A673 (cell line): Measurements from ENCODE around the gene CRIP3. TPM values are rescaled to one million over a fixed set of nuclear protein-coding genes. Genes with fewer than 3 reads are reported as not detected.

Experiments used
- BruUV-seq: library from RNA; stranded (reverse); fragments of 400-500 nt; replicated peaks from 2 replicates; lab custom pipeline; 2021; lab: Mats Ljungman, UMichigan
- CTCF ChIA-PET: fragments of 300-600 bp; sonication (Branson Sonifier 250); formaldehyde crosslinking; loops from one replicate; lab custom pipeline; 2022; ENCODE audit warnings: antibody characterized with exemption; lab: Charles Lee
- POLR2A ChIA-PET: fragments of 300-600 bp; sonication (Branson Sonifier 250); formaldehyde crosslinking; loops from one replicate; lab custom pipeline; 2022; ENCODE audit warnings: antibody characterized with exemption; ENCODE audit not compliant: low non-redundant PET; lab: Charles Lee
- DNase-seq: peaks from one replicate; pipeline ENCODE4 v3.0.0-alpha.2; 2015; ENCODE audit warnings: low spot score
- H3K27ac ChIP-seq: fragments of 200-600 bp; sonication (generic); 2 replicates; pipeline ENCODE4 v1.5.1; 2016; ENCODE audit warnings: mixed run types, low read depth, mild to moderate bottlenecking, mixed read lengths, antibody characterized with exemption, low read length; ENCODE audit not compliant: poor library complexity, severe bottlenecking
- H3K27me3 ChIP-seq: fragments of 200-600 bp; sonication (generic); replicated peaks from 2 replicates; pipeline ENCODE4 v1.6.1; 2017; ENCODE audit warnings: mixed run types, low read depth, mild to moderate bottlenecking, mixed read lengths, antibody characterized with exemption, low read length; ENCODE audit not compliant: insufficient read depth, poor library complexity
- H3K36me3 ChIP-seq: fragments of 200-600 bp; sonication (generic); 2 replicates; pipeline ENCODE4 v1.6.1; 2016; ENCODE audit warnings: mixed run types, mild to moderate bottlenecking, mixed read lengths, antibody characterized with exemption, low read length; ENCODE audit not compliant: insufficient read depth, poor library complexity, severe bottlenecking
- H3K4me1 ChIP-seq: fragments of 200-600 bp; sonication (generic); 2 replicates; pipeline ENCODE4 v1.6.1; 2017; ENCODE audit warnings: mixed run types, mild to moderate bottlenecking, mixed read lengths, antibody characterized with exemption, low read length; ENCODE audit not compliant: insufficient read depth, poor library complexity, severe bottlenecking
- H3K4me3 ChIP-seq: fragments of 200-600 bp; sonication (generic); 2 replicates; pipeline ENCODE4 v1.5.1; 2016; ENCODE audit warnings: low read depth, mixed run types, mild to moderate bottlenecking, mixed read lengths, low read length; ENCODE audit not compliant: poor library complexity, severe bottlenecking
- H3K9me3 ChIP-seq: fragments of 200-600 bp; sonication (generic); 2 replicates; pipeline ENCODE4 v1.6.1; 2016; ENCODE audit warnings: mixed run types, low read depth, mild to moderate bottlenecking, mixed read lengths, antibody characterized with exemption, low read length; ENCODE audit not compliant: poor library complexity, severe bottlenecking
- EZH2 ChIP-seq: fragments of 200-600 bp; sonication (generic); IDR thresholded peaks from 2 replicates; pipeline ENCODE4 v1.6.1; 2017; ENCODE audit warnings: borderline replicate concordance, low read depth, mild to moderate bottlenecking, mixed read lengths, antibody characterized with exemption, low read length; ENCODE audit not compliant: poor library complexity, severe bottlenecking
- intact Hi-C: fragments of 100-400 bp; cut with micrococcal nuclease; formaldehyde crosslinking; loops from one replicate; pipeline ENCODE4 v1.10.0; 2022; ENCODE audit not compliant: unreplicated experiment
- total RNA-seq: library from RNA; stranded (reverse); gene quantifications from 2 replicates; pipeline ENCODE4 v1.2.3, GENCODE V29; 2021
- TF ChIP-seq, protein P1 (sequence below): fragments of 300-800, 200-600 bp; sonication (generic); conservative IDR thresholded peaks from 2 replicates; pipeline ENCODE4 v1.5.1; 2017; ENCODE audit warnings: low read depth, mild to moderate bottlenecking, antibody characterized with exemption, low read length, moderate library complexity, mixed read lengths

Gene CRIP3
- total RNA-seq, 1 experiment from 2014 or later = 2.4 TPM

GRCh38 chr6:43282060-43282459 lies 26.6 kb downstream of the CRIP3 start:
- intact Hi-C loops = no loop called here
- peaks cover 10% of the 10 kb centered on the region for H3K27me3 ChIP-seq
- no peak for DNase-seq
- TF ChIP-seq, protein P1, sequence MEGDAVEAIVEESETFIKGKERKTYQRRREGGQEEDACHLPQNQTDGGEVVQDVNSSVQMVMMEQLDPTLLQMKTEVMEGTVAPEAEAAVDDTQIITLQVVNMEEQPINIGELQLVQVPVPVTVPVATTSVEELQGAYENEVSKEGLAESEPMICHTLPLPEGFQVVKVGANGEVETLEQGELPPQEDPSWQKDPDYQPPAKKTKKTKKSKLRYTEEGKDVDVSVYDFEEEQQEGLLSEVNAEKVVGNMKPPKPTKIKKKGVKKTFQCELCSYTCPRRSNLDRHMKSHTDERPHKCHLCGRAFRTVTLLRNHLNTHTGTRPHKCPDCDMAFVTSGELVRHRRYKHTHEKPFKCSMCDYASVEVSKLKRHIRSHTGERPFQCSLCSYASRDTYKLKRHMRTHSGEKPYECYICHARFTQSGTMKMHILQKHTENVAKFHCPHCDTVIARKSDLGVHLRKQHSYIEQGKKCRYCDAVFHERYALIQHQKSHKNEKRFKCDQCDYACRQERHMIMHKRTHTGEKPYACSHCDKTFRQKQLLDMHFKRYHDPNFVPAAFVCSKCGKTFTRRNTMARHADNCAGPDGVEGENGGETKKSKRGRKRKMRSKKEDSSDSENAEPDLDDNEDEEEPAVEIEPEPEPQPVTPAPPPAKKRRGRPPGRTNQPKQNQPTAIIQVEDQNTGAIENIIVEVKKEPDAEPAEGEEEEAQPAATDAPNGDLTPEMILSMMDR = no peak
- no peak for TF ChIP-seq EZH2
- H3K4me1 ChIP-seq = no peaks in the 10 kb centered on the region
- no peaks in the 10 kb centered on the region for H3K36me3 ChIP-seq
- no peak overlapping the region for H3K4me3 ChIP-seq
- BruUV-seq = no TSS peak
- ChIA-PET POLR2A (no interaction called here), CTCF (no interaction called here)
- H3K27ac ChIP-seq = no peak overlapping the region
- H3K9me3 ChIP-seq = no peaks in the 10 kb centered on the region

DNA sequence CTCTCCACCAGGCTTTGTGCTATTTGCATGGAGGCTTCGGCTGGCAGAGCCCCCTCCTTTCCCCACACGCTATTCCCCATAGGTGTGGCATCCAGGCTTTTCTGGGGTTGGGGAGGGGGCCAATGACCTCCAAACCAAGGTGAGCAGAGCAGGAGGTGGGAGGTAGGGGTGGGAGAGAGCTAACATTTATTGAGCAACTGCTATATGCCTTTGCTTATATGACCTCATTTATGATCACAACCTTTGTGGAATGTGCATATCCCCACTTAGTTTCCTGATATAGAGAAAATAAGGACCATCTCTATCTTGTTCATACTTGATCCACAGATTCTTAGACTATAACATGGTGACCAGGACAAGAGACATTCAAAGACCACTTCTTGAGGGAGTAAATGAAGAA lies 28.4 kb downstream of the CRIP3 start:
- DNase-seq = no peak

GRCh38 chr6:43278524-43279078 lies 30.0 kb downstream of the CRIP3 start:
- Histone ChIP-seq H3K4me3 (no peak overlapping the region), H3K27me3 (no peaks in the 10 kb centered on the region), H3K9me3 (no peaks in the 10 kb centered on the region), H3K4me1 (peaks cover 4% of the 10 kb centered on the region), H3K27ac (no peak overlapping the region), H3K36me3 (no peaks in the 10 kb centered on the region)
- no TSS peak for BruUV-seq
- ChIA-PET POLR2A (no interaction called here), CTCF (interaction anchor here (0.6 kb wide), 1 partner anchor 223 kb away, joined by 6 read pairs; no protein-coding TSS in a partner anchor)
- no peak for TF ChIP-seq EZH2
- TF ChIP-seq, protein P1 = no peak
- no peak for DNase-seq
- intact Hi-C loops = no loop called here

More for the DNA sequence above, 28.4 kb downstream of the CRIP3 start:
- no peaks in the 10 kb centered on the region for H3K9me3 ChIP-seq
- no peak for TF ChIP-seq EZH2
- TF ChIP-seq, protein P1 = no peak
- no TSS peak for BruUV-seq
- H3K36me3 ChIP-seq = no peaks in the 10 kb centered on the region
- H3K27me3 ChIP-seq = peaks cover 6% of the 10 kb centered on the region
- ChIA-PET CTCF (no interaction called here), POLR2A (no interaction called here)
- H3K27ac ChIP-seq = no peak overlapping the region
- intact Hi-C loops = no loop called here
- no peak overlapping the region for H3K4me3 ChIP-seq
- peaks cover 4% of the 10 kb centered on the region for H3K4me1 ChIP-seq
